K562 (cell line): ENCODE data around the gene HPCA. TPM values are rescaled to one million over a fixed set of nuclear protein-coding genes. Genes with fewer than 3 reads are reported as not detected.

Experiments used
- BCL6 ChIP-seq: fragments of 250-450 bp; sonication (Bioruptor Pico); IDR thresholded peaks from 2 replicates; pipeline ENCODE4 v1.4.0; 2020
- JUND ChIP-seq, 2 experiments: IDR thresholded peaks; 2 replicates in 1 of 2; 3 replicates in 1 of 2; pipeline ENCODE4 v1.6.1; 2011; ENCODE audit warnings: borderline replicate concordance in 2 of 2, low read depth in 2 of 2, low read length in 2 of 2, improper control_type of control experiment in 1 of 2, missing biosample characterization in 1 of 2, missing genetic modification characterization in 1 of 2, missing genetic modification reagents in 1 of 2
- KLF6 ChIP-seq: fragments of 250-450 bp; sonication (Bioruptor Pico); IDR thresholded peaks from 2 replicates; pipeline ENCODE4 v1.4.0; 2020; ENCODE audit warnings: mild to moderate bottlenecking, moderate library complexity, borderline replicate concordance
- MAFG ChIP-seq: fragments of 450-650 bp; conservative IDR thresholded peaks from 2 replicates; pipeline ENCODE4 v1.6.1; 2016; ENCODE audit warnings: missing genetic modification characterization, missing compliant biosample characterization
- MAZ ChIP-seq, 2 experiments: fragments of 450-650 bp in 1 of 2; sonication (generic) in 1 of 2; formaldehyde crosslinking; IDR thresholded peaks in 1 of 2; conservative IDR thresholded peaks in 1 of 2; 2 replicates each; pipeline versions ENCODE4 v1.4.0 to v1.5.0; 2020; ENCODE audit warnings: mild to moderate bottlenecking in 1 of 2, missing genetic modification reagents in 1 of 2
- MCM3 ChIP-seq: fragments of 450-650 bp; IDR thresholded peaks from 2 replicates; pipeline ENCODE4 v1.6.1; 2016
- NRF1 ChIP-seq, 2 experiments: fragments of 450-650 bp; IDR thresholded peaks in 1 of 2; conservative IDR thresholded peaks in 1 of 2; 2 replicates each; pipeline ENCODE4 v1.6.1; 2014; ENCODE audit warnings: mild to moderate bottlenecking in 2 of 2
- POLR2A ChIP-seq: fragments of 450-650 bp; conservative IDR thresholded peaks from 2 replicates; pipeline ENCODE4 v1.6.1; 2016
- RBM15 ChIP-seq: fragments of 200-400 bp; formaldehyde crosslinking; IDR thresholded peaks from 2 replicates; pipeline ENCODE4 v1.6.1; 2018; ENCODE audit warnings: mild to moderate bottlenecking, low read length, moderate library complexity; ENCODE audit not compliant: insufficient read depth
- REST ChIP-seq, 2 experiments: fragments of 450-650 bp; formaldehyde crosslinking in 1 of 2; IDR thresholded peaks; 2 replicates each; pipeline versions ENCODE4 v1.4.0 to v1.6.1; 2014 to 2020; ENCODE audit warnings: mild to moderate bottlenecking in 2 of 2, borderline replicate concordance in 1 of 2, low read depth in 1 of 2
- SP1 ChIP-seq: sonication (generic); formaldehyde crosslinking; IDR thresholded peaks from 2 replicates; pipeline ENCODE4 v1.8.1; 2022; ENCODE audit warnings: mild to moderate bottlenecking, missing genetic modification reagents
- TCF7L2 ChIP-seq: fragments of 150-350 bp; IDR thresholded peaks from 2 replicates; pipeline ENCODE4 v1.6.1; 2016; ENCODE audit warnings: low read depth, mild to moderate bottlenecking, low read length, moderate library complexity
- WHSC1 ChIP-seq: IDR thresholded peaks from one replicate; pipeline ENCODE4 v1.6.1; 2012; ENCODE audit warnings: low read length, control low read depth, inconsistent platforms
- XRCC5 ChIP-seq: fragments of 200-400 bp; formaldehyde crosslinking; IDR thresholded peaks from 2 replicates; pipeline ENCODE4 v1.6.1; 2017; ENCODE audit warnings: low read depth, mild to moderate bottlenecking, low read length
- ZNF668 ChIP-seq: fragments of 250-450 bp; sonication (Bioruptor Pico); IDR thresholded peaks from 2 replicates; pipeline ENCODE4 v1.8.0; 2022; ENCODE audit warnings: mild to moderate bottlenecking, inconsistent platforms
- polyA plus RNA-seq, 8 experiments: library from polyadenylated mRNA; depleted of rRNA in 4 of 8; stranded (reverse) in 5 of 8; unstranded in 3 of 8; fragments of >200 nt; fragmentation: Nextera tagmentation in 2 of 8; fragmentation: Illumina TruSeq in 1 of 8; extraction: Ambion mirVana in 2 of 8; extraction: Trizol in 1 of 8; gene quantifications; 2 replicates each; pipeline versions ENCODE4 v1.2.1 to v1.2.3, GENCODE V29; 2011 to 2014; ENCODE audit warnings: inconsistent platforms in 1 of 8, missing spikeins in 1 of 8
- total RNA-seq, 7 experiments: library from RNA; depleted of rRNA in 6 of 7; stranded (reverse); fragments of >200 nt in 6 of 7; fragmentation: Illumina TruSeq in 2 of 7; extraction: Trizol in 2 of 7; gene quantifications; 2 replicates each; pipeline versions ENCODE4 v1.2.1 to v1.2.3, GENCODE V29; 2011 to 2021; ENCODE audit warnings: low replicate concordance in 1 of 7
- TF ChIP-seq, protein P1 (sequence below): fragments of 250-450 bp; sonication (Bioruptor Pico); IDR thresholded peaks from 2 replicates; pipeline ENCODE4 v1.9.0; 2021; ENCODE audit warnings: mild to moderate bottlenecking, inconsistent platforms
- TF ChIP-seq, protein P2 (sequence below): fragments of 250-450 bp; sonication (Bioruptor Pico); IDR thresholded peaks from 2 replicates; pipeline ENCODE4 v1.6.1; 2021; ENCODE audit warnings: mild to moderate bottlenecking

The HPCA gene
- total and polyA plus RNA-seq, 9 of the 15 experiments (the other 6 are each of a cell fraction or from before 2014, with no cell fraction given), result not detected

DNA sequence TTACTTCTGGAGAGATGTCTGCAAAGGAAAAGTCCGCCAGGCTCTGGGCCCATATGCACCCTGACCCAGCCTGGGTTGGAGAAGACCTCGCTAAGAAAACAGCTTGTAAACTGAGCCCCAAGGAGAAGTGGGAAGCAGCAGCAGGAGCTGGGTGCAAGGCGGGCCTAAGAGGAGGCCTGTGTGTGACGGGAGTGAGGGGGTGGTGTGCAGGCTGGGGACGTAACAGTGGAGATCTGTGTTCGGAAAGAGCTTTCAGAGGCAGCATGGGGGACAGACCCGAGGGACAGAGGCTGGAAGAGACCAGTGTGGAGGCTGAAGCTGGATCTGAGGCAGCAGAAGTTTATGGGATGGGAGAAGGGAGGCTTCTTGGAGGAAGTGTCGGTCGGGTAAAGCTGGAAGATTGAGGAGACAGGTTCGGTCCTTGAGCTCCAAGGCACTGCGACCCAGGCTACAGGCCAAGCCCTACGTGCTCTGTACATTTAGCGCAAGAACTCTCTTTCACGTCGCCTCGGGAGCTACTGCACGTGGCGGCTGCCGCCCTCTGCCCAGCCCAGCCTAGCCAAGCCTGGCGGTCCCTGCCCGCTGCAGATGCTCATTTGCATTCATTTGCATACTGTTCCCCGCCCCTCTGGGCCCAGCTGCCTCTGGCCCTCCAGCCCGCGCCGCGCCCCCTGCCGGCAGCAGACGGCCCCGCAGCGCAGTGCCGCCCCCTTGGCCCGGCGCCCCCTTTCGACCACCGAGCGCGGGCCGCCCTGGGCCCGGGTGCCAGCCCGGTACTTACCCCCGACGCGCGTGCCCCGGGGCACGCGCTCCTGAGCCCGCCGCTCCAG is 6.3 kb downstream of the HPCA start (continued):
- TF ChIP-seq REST (IDR thresholded peaks at IDR 0.05; ENCODE audit: borderline replicate concordance), result peak; percentile 55; the same call in 1 of the 2 replicates
- peak; percentile 80; the same call in 1 of the 2 replicates for TF ChIP-seq REST (CRISPR knock-in tag; IDR thresholded peaks at IDR 0.05; ENCODE audit: low read depth)
- TF ChIP-seq MAZ (CRISPR knock-in tag; conservative IDR thresholded peaks at IDR 0.05 in 1 of 2, IDR thresholded peaks at IDR 0.05 in 1 of 2), result no peak; a peak in 1 of 4 replicates
- TF ChIP-seq POLR2A, result no peak
- peak; percentile 81 for TF ChIP-seq SP1 (CRISPR knock-in tag)
- no peak for TF ChIP-seq RBM15
- no peak for TF ChIP-seq JUND (IDR thresholded peaks at IDR 0.05; ENCODE audit: borderline replicate concordance, low read depth, low read length)
- no peak for TF ChIP-seq JUND (tag; IDR thresholded peaks at IDR 0.05; ENCODE audit: borderline replicate concordance, low read depth, low read length)
- TF ChIP-seq, protein P1, sequence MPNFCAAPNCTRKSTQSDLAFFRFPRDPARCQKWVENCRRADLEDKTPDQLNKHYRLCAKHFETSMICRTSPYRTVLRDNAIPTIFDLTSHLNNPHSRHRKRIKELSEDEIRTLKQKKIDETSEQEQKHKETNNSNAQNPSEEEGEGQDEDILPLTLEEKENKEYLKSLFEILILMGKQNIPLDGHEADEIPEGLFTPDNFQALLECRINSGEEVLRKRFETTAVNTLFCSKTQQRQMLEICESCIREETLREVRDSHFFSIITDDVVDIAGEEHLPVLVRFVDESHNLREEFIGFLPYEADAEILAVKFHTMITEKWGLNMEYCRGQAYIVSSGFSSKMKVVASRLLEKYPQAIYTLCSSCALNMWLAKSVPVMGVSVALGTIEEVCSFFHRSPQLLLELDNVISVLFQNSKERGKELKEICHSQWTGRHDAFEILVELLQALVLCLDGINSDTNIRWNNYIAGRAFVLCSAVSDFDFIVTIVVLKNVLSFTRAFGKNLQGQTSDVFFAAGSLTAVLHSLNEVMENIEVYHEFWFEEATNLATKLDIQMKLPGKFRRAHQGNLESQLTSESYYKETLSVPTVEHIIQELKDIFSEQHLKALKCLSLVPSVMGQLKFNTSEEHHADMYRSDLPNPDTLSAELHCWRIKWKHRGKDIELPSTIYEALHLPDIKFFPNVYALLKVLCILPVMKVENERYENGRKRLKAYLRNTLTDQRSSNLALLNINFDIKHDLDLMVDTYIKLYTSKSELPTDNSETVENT (CRISPR knock-in tag), result no peak
- TF ChIP-seq XRCC5, result no peak
- TF ChIP-seq ZNF668 (CRISPR knock-in tag), result no peak
- no peak for TF ChIP-seq BCL6 (CRISPR knock-in tag)
- no peak for TF ChIP-seq KLF6 (CRISPR knock-in tag)
- TF ChIP-seq, protein P2, sequence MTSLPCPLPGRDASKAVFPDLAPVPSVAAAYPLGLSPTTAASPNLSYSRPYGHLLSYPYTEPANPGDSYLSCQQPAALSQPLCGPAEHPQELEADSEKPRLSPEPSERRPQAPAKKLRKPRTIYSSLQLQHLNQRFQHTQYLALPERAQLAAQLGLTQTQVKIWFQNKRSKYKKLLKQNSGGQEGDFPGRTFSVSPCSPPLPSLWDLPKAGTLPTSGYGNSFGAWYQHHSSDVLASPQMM, result no peak
- no peak for TF ChIP-seq TCF7L2
- no peak; a peak in 1 of 4 replicates for TF ChIP-seq NRF1 (conservative IDR thresholded peaks at IDR 0.05 in 1 of 2, IDR thresholded peaks at IDR 0.05 in 1 of 2)
- TF ChIP-seq MAFG (tag), result no peak
- TF ChIP-seq MCM3, result no peak
- TF ChIP-seq WHSC1, result no peak
